ENCODE data around the gene TFR2.

The TFR2 gene

DNA sequence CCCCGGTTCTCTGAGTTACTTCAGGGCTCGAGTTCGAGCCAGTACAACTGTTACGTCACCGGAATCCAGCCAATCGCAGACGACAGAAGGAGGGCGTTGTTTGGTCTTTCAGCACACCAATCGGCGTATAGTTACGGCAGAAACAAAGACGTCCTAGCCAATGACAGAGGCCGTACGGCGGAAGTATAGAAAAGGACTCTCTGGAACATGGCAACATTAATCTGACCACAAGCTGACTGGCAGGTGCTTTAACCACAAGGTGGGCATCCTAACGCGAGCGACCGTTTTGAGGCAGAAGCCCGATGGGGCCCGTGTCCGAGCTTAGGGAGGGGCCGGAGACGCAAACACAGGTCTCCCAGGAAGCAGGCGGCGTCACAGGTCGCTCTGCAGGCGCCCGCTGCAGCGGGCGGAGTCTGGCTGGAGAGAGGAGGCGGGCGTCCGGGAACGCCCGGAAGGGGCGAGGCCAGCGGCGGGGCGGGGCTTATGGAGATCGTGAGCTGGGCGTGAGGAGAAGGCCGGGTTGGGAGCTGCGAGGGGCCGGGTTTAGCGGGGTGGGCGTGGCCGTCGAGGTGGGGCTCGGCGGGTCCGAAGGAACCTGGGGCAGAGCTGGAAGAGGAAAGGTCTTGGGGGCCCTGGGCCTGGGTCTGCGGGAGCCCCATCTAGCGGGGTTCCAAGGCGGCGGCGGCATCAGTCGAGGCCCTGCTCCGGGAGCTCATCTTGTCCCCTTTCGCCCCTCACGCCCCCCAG lies 29.2 kb downstream of the TFR2 start, which contains the start of gene MOSPD3:
Gene MOSPD3, plus strand, starts transcription at position 558 of the 747 bp plus-strand sequence. CDS start 252 bp downstream, outside the sequence.
- peak; percentile 97 for DNase-seq

DNA sequence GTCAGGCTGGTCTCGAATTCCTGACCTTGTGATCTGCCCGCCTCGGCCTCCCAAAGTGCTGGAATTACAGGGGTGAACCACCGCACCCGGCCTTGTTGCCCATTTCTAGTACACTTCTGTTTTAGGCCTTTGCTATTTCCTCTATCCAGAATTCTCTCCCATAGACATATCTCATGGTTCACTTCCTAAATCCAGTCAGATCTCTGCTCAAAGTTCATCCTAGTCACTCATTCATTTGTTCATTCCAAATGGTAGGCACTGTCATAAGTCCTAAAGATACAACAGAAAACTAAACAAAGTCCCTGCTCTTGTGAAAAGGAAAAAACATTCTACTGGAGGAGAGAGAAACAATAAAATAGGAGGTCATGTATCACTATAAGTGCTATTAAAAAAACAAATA lies 31.4 kb downstream of the TFR2 start:
- DNase-seq: no peak

DNA sequence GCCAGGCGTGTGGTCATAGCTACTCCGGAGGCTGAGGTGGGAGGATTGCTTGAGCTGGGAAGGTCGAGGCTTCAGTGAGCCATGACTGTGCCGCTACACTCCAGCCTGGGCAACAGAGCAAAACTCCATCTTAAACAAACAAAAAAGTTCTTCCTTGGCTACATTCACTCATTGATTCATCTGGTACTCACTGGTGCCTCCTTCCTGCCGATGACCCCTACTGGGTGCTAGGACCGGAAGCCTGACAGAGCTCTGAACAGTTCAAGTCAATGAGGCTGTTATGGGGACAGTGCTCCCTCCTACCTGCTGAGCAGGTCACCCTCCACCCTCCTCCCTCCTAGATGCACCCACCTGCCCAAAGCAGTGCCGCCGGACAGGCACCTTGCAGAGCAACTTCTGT lies 34.2 kb downstream of the TFR2 start:
- DNase-seq: no peak

- DNase-seq: no peak
Observed at GRCh38 chr7:100606313-100606712, 35.0 kb downstream of the TFR2 start.

DNA sequence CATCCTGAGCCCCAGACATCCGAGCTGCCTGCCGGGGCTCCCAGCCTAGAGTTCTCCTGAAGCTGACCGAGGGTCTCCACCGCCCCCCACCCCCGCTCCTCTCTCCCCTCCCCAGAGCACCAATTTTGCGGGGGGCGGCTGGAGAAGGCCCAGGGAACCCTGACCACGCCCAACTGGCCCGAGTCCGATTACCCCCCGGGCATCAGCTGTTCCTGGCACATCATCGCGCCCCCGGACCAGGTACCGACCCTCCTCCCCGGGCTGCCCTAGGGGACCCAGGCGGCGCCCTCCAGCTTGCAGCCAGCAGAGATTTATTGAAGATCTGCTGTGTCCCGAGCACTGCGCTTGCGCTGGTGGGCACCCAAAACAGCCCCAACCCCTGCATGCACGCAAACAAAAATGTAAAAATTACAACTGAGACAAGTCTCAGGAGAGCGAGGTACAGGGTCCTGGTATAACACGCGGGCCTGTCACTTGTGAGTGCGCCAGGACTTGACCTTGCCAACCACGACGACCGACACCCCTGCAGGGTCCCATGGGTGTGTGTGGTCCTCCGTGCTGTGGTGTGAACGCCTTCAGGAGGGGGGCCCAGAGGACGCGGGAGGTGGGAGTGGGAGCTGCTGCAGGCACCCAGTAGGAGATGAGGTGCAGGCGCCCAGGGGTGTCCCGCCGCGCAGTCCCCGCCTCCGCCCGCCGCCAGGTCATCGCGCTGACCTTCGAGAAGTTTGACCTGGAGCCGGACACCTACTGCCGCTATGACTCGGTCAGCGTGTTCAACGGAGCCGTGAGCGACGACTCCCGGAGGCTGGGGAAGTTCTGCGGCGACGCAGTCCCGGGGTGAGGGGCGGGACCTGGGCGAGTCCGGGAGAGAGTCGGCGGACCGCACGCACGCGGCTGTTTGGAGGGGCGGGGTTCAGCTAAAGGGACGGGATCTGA lies 36.1 kb downstream of the TFR2 start:
- no peak for DNase-seq

- DNase-seq: peak; percentile 57
Observed at GRCh38 chr7:100604028-100604975, 37.0 kb downstream of the TFR2 start.

- no peak for DNase-seq
Observed at GRCh38 chr7:100603726-100604027, 37.7 kb downstream of the TFR2 start.

- no peak for DNase-seq
Observed at GRCh38 chr7:100602889-100603725, 38.2 kb downstream of the TFR2 start.

DNA sequence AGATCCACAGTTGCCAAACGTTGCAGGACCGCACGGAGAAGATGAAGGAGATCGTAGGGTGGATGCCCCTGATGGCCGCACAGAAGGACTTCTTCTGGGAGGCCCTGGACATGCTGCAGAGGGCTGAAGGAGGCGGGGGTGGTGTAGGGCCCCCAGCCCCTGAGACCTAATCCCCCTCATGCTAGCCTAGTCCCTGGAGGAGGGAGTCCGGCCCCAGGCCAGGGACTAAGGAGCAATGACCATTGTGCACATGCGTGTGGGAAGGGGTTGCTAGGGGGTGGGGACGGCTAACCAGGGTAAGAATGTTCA lies 40.7 kb downstream of the TFR2 start:
- DNase-seq: no peak

DNA sequence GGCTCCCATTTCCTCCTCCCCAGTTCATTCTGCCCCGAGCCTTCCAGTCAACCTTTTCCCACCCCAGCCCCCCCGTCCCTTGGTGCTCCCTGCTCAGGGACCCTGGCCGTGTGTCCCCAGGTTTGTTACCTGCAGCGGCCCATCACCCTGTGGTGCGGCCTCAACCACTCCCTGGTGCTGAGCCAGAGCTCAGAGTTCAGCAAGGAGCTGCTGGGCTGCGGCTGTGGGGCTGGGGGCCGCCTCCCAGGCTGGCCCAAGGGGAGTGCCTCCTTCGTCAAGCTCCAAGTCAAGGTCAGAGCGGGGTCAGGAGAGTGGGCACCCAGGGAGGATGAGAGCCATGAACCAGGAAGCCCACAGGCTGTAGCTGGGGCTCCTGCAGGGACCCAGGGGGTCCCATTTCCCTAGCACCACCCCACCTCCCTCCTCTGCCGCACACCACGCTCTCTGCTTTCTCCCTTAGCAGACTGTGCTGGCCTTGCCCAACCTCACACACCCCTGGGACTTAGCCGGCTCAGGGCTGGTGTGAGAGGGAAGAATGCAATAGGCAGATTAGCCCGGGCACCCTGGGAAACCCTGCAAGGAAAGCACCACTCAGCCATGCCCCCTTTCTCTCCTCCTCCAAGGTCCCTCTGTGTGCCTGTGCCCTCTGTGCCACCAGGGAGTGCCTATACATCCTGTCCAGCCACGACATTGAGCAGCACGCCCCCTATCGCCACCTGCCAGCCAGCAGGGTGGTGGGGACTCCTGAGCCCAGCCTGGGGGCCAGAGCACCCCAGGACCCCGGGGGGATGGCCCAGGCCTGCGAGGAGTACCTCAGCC lies 41.2 kb downstream of the TFR2 start:
- DNase-seq: no peak

DNA sequence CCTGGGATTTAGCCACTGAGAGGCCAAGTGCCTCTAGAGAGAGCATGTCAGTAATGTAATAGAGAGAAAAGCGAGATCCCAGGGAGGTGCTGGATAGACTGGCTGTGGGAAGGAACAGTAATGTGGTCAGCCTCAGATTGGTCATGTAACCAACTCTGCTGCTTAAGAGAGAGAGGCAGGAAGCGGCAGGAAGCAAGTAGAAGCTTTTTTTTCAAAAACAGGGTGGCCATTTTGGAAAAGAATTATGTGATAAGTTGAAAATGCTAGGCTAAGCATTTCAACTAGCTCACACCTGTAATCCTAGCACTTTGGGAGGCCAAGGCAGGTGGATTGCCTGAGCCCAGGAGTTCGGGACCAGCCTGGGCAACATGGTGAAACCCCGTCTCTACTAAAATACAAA lies 42.9 kb downstream of the TFR2 start:
- DNase-seq: no peak

DNA sequence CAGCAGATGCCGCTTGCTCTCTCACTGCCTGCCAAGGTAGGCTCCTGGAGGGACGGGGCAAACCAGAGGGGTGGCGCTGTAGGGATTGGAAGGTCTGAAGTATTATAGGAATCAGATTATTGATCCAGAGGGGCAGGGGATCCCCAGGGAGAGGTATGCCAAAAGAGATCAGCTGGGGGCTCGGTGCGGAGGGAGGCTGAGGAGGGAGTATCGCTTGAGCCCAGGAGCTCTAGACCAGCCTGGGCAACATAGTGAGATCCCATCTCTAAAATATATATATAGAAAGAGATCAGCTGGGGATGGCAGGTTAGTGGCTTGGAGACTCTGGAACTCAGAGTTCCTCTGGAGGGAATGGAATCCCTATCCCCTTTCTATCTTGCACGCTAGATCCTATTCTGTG lies 46.2 kb downstream of the TFR2 start:
- no peak for DNase-seq

- DNase-seq: no peak
Observed at GRCh38 chr7:100591596-100591995, 49.8 kb downstream of the TFR2 start.

DNA sequence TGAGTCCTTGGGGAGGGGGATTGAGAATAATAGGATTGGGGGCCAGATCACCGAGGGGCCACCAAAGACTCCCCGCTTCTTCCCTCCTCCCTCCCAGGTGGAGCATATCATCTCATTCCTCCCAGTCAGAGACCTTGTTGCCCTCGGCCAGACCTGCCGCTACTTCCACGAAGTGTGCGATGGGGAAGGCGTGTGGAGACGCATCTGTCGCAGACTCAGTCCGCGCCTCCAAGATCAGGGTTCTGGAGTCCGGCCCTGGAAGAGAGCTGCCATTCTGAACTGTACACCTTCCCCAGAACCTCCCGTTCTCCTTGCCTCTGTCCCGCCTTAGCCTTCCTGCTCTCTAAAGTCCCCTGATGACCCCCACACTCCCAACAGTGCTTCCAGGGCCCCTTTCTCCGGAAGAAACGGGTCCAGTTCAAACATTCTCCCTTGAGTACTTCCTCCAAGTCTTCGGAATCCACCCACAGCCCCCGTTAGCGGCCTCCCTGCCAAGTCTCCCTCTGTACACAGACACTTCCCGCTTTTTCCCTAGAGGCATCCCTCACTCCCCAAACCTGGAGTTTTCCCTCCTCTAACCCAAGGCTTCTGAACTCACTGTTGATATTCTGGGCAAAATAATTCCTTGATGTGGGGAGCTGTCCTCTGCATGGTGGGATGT lies 51.1 kb downstream of the TFR2 start:
- no peak for DNase-seq

DNA sequence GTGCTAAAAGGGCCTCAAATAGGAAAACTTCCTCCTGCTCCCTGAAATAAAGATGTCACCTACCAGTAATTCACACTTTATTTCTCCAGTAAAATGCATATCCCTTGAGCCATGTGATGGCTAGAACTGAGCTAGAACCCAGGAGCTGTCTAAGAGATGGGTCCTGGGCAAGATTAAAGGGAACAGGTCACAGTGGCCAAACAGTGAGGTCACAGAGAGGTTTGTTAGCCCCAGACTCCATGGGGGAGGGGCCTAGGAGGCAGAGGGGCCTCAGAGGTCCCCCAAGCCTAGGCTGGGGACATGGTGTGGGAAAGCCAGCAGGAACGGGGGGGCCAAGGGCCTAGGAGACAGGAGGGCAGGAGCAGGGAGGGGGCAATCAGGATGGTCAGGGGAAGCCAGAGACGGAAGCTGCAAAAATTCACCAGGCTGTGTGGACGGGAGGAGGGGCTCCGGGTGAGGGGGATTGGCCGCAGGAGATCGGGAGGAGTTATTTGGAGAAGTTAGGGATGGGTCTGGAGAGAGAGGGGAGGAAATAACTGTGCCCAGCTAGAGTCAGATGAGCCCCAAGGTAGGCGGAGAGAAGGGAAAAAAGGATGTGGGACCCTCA lies 51.9 kb downstream of the TFR2 start:
- no peak for DNase-seq

DNA sequence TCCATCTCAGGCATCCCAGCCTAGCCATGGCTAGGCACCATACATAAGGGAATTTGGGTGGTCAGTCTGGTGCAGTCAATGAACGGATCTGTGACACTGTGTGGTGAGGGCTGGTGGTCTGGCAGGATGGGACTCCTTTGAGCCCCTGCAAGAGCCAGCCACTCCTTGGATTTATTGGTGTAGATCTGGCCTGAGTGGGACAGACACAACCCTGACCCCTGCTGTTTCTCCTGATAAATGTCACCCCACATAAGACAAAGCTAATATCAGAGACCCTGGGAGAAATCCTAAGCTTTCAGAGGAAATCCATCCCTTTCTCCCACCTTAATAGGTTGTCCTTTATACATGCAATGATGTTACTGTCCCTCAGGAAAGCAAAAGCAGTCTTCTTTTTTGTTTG lies 52.9 kb downstream of the TFR2 start:
- DNase-seq: no peak

DNA sequence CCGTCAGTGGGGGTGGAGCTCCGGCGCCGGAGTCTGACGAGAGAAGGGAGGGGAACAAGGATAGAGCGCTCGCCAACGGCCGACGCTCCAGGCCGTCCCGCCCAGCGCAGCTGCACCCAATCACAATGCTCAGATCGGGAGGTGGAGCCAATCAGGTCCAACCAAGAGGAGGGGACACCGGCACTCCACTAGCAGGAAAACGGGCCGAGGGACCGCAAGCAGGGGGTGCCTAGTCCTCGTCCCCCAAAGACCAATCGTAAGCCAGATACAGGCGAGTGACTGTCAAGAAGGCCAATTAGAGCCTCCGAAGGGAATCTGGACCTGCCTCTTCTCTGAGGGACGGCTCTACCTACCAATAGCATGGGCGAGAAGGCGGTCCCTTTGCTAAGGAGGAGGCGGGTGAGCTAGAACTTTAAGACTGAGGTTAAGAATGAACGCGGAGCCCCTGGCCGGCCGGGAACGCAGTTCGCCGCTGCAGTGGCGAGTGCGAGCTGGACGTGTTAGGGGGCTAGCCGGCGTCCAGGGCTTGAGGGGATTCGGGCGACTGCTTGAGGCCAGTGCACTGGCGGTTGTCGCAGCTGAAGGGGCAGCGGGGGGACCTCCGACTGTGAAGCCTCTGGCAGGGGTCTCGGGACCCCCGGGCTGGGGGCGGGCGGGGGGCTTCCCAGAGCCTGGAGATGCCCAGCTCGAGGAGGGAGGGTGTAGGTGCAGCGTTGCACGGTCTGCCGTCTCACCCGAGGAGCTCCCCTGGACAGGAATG lies 54.9 kb downstream of the TFR2 start, which contains the start of gene FBXO24:
Gene FBXO24, plus strand, starts transcription at position 63 of the 760 bp plus-strand sequence. Its CDS starts 298 bp downstream, at position 361.
- DNase-seq: peak; percentile 100

GRCh38 chr7:100585511-100586265 lies 55.7 kb downstream of the TFR2 start, which contains the start of gene LRCH4:
Gene LRCH4, minus strand, starts transcription at chr7:100586129. Its CDS starts 29 bp downstream, at chr7:100586100.
- DNase-seq: peak; percentile 65

Measured in central memory CD4-positive, alpha-beta T cell (primary cell).